HG02885 (cell line): ENCODE measurements around the gene HLA-DQB2.
"Not testable (repeated sequence)": the region's sequence is repeated elsewhere in the genome, so short reads cannot be mapped to it uniquely, and the experiment has no call there.

Source experiments
- ATAC-seq: cut with Tn5 transposase; IDR thresholded peaks from one replicate; pipeline ENCODE4 v1.9.1; 2021; ENCODE audit warnings: mild to moderate bottlenecking; ENCODE audit not compliant: unreplicated experiment, poor library complexity

The HLA-DQB2 gene

DNA sequence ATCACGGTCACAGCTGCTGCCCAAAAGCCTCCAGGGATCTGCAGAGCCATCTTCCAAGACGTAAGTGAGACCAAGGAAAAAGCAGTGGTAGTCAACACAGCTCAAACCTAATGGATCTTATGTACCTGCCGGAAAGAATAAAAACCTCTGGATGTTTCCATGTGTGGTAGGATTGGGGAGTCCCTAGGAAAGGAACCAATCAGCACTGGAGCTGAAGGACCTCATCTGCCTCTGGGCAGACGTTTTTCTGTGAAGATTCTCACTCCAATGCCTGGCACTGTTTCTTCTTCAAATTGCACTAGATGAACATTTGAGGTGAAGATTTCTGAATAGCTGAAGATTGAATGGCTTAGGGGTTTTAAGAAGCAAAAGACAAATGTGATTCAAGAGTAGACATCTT, at the start of gene HLA-DQB2:
HLA-DQB2 (minus strand) TSS at position 112 of the 400 bp plus-strand sequence; CDS start at position 50, 62 bp downstream.
- no peak for ATAC-seq

DNA sequence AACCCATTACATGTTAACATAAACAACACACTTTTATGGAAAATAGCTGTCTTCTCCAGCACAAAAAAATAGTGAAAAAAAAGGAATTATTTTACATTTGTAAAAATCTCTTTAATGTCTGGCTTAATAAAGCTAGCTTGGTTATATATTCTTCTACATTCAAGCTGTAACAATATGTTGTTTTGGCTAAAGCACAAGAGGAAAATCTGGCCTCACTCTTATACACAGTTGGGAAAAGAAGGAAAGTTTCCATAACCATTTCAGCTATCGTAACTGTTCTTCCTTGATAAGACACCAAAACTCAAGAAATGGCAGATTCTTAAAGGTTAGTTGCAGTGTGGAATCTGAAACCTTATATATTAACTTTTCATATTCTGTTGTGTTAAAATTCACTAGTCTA, 45.8 kb upstream of the HLA-DQB2 start:
- no peak for ATAC-seq

DNA sequence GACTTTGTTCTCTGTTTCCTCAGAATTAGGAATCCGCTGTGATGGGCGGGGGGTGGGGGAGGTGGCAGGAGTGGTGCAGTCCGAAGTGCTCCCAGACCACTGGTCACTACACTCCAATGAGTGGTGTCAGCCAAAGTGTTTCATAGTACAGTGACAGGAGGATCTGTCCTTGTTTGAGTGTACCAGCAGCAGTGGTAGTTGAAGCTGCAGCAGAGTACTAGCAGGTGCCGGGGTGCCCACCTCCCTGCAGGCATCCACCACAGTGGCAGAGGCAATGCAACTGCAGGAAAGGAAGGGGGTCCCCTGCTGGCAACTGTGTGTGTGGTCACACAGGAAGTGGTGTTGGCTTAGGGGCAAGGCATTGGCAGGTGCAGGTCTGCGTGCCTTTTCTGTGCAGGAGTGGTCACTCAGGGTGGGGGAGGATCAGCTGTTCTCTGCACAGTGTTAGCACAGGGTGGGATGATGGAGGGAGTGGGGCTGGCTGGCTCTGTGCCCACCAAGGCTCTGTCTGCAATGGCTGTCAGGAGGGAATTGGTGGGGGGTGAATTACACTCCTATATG, 43.8 kb upstream of the HLA-DQB2 start:
- ATAC-seq = no peak

GRCh38 chr6:32805404-32805803, 42.1 kb upstream of the HLA-DQB2 start:
- ATAC-seq = not testable (repeated sequence)

DNA sequence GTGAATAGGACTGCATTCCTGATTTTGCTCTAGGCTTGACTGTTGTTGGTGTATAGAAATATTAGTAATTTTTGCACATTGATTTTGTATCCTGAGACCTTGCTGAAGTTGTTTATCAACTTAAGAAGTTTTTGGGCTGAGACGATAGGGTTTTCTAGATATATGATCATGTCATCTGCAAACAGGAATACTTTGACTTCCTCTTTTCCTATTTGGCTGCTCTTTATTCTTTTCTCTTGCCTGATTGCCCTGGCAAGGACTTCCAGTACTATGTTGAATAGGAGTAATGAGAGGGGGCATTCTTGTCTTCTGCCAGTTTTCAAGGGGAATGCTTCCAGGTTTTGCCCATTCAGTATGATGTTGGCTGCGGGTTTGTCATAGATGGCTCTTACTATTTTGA, 40.1 kb upstream of the HLA-DQB2 start:
- ATAC-seq = no peak

GRCh38 chr6:32799740-32800139, 36.4 kb upstream of the HLA-DQB2 start:
- ATAC-seq = no peak

DNA sequence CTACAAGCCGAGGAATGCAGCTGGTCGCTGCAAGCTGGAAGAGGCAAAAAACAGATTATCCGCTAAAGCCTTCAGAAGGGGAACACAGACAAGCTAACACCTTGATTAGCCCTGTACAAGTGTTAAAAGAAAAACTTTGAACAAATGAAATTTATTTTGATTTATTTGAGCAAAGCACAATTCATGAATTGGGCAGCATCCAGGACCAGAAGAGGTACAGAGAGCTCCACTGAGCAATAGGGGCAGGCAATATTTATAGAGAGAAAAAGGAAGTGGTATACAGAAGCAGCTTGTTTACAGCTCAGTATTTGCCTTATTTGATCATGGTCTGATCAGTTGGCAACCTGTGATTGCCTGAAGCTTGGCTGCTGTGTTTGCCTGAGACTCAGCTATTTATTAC, 35.8 kb upstream of the HLA-DQB2 start:
- no peak for ATAC-seq

DNA sequence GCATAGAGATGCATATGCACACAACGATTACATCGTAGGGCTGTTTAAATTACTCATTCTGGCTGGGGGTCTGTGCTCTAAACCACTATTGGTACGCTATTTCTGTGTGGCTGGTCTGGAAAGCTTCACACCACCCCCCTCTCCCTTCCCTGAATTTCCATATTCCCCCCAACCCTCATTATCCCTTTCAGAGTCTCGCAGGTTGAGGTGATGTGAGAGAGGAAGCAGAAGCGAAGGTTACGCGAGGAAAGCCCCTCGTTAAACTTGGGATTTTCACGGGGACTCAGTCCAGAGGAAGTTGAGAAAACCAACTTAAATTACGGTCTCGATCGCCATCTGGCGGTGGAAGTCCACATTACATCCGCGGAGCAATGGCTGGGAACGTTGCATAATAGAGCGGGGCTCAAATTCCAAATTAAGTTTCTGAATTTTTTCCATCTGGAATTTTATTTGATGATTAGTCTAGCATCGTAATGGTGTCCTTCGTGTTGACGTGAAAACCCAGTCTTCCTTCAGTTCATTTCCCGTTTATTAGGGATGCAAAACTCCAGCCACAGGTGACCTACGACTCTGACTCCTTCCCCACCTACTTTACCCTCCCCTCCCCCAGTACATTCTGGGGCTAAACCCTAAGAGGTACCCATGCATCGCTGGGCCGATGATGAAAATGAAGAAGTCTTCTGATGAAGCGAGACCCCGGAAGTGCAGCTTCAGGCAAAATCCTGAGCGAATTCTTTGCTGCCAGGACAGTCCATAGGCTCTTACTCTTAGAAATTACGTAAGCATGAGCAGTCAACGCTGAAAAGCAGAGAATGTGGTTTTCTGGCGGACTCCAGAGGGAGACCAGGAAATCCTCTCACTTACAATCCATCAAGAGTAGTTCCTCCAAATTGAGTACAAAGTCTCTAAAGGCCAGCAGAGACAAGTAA, 33.8 kb upstream of the HLA-DQB2 start:
- no peak for ATAC-seq

DNA sequence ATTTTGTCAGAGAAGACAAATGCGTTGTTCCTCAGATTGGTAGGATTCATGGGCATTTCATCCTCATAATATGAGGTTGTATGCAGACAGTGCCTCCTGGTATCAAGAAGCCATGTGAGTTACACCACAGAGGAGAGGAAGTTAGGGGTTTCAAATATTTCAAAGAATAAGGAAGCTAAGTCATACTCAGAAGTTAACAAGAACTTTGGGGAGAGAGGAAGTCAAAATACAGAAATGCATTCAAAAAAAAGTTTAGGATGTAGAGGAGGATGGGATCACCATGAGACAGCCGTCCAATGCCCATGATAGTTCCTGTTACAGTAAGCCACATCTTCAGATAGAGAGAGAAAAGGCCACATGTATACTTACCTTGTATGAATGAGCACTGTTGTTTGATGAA, 31.2 kb upstream of the HLA-DQB2 start:
- ATAC-seq = no peak

DNA sequence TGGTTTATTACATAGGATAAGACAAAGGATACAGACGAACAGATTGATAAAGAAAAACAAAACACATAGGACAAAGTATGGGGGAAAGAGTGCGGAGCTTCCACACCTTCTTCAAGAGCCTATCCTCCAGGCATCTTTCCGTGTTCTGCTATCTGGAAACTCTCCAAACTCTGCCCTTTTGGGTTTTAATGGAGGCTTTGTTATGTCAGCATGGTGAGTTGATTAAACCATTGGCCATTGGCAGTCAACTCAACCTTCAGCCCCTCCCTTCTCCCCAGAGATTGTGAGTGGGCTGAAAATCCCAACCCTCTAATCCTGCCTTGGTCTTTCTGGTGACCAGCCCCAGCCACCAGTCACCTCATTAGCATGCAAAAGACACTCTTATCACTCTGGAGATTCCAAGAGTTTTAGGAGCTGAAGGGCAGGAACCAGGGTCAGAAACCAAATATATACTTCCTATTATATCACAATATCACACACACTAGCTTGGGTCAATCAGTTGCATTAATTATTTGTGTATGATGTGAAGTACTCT, 29.6 kb upstream of the HLA-DQB2 start:
- ATAC-seq = no peak

GRCh38 chr6:32790306-32790705, 27.0 kb upstream of the HLA-DQB2 start:
- ATAC-seq = no peak

DNA sequence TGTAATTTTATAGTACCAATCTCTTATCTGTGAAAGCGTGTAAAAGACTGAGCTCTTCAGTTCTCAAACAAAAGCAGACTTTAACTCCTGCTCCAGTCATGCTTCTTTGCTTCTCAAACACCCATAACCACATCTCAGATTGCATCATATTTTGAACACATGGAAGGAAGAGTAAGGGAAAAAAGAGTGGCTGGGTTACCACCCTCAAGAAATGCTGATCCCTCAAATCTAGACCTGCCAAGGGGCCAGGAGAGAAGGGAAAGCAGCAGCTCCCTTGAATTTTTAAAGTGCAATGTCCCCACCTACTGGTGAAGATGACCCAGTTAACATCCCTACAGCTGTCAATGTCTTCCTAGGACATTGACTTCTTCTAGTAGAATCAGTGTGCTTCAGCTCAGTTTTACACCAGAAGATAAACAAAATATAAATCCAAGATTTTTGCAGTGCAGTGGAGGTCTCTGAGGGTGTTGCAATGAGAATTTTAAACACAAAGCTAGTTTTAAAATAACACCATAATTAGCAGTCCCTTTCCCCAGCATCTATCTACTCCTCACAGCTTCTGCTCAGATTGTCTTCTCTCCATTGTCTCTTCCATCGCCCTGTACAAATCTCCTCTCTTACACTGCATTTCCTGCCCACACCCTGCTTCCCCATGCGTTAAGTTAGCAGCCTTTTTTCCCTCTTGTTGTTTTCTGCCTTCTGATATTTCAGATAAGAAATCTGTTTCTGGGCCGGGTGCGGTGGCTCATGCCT, 22.6 kb upstream of the HLA-DQB2 start:
- ATAC-seq = no peak

DNA sequence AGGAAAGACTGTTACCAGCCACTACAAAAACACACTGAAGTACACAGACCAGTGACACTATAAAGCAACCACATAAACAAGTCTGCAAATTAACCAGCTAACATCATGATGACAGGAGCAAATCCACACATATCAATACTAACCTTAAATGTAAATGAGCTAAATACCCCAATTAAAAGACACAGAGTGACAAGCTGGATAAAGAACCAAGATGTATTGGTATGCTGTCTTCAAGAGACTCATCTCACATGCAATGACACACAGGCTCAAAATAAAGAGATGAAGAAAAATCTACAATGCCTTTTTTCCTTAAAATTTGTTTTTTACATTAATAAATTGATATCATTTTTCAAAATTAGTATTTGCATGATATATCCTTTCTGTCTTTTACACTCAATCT, 19.6 kb upstream of the HLA-DQB2 start:
- ATAC-seq = not testable (repeated sequence)

GRCh38 chr6:32779036-32779435, 15.7 kb upstream of the HLA-DQB2 start:
- no peak for ATAC-seq

DNA sequence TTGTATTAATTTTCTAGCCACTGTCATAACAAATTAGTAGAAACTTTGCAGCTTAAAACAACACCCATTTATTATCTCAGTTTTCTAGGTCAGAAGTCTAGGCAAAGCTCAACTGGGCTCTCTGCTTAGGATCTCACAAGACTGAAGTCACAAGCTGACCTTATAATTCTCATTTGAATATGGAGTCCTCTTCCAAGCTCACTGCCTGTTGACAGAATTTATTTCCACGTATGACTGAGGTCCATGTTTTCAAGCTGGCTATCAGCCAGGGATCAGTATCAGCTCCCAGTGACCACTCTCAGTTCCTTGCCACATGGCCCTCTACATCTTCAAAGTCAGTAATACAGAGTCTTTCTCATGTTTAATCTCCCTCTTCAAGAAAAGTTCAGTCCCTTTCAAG, 11.7 kb upstream of the HLA-DQB2 start:
- no peak for ATAC-seq

- ATAC-seq = no peak
These were observed 11.1 kb upstream of the HLA-DQB2 start for GRCh38 chr6:32774426-32774825.

GRCh38 chr6:32772656-32773055, 9.3 kb upstream of the HLA-DQB2 start:
- ATAC-seq = no peak

DNA sequence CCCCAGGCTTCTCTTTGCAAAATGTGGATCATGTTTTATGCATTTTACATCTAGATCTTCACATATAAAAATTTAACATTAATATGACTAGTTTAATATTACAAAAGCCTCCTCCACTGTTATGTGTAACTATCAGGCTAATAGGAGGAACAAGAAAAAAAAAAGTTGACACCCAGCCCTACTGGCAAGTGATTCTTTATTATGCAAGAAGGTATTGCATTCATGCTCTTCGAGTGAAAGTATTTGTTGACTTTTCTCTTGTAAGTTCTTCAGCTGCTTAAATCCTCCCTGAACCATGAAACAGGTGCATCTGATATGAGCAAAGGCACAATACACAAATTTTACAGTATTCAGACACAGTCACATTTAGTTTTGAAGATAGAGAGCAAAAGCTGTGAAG, 716 bp upstream of the HLA-DQB2 start:
- ATAC-seq = no peak

DNA sequence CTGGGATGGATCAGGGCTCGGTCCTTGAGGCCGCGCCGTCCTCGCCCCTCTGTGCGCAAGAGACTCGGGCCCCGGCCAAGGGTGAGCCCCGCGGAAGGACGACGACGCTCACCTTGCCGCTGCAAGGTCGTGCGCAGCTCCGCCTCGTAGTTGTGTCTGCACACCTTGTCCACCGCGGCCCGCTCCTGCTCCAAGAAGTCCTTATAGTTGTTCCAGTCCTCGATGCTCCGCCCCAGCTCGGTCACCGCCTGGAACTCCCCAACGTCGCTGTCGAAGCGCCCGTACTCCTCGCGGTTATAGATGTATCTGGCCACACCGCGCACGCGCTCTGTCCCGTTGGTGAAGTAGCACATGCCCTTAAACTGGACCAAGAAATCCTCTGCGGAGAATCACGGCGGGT, 1.8 kb downstream of the HLA-DQB2 start:
- ATAC-seq = no peak

- ATAC-seq = no peak
These were observed 2.3 kb downstream of the HLA-DQB2 start for GRCh38 chr6:32761072-32761471.

DNA sequence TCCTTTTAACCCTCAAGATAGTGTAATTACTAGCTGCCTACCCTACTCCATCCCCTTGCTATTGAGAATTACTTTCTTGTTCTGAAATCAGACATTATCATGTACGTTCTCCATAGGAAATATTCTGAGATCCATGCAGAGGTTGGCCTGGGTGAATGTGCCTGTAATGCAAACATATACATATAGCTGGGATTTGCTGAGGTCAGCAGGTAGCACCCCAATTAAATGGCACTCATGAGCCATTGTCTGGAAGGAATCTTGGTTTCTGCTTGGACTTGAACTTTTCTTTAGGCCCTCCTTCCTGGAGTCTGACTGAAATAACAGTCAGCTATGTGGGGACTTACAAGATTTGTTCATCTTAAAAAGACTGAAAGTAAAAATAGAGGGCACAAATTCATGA, 3.7 kb downstream of the HLA-DQB2 start:
- no peak for ATAC-seq
